HG02981 (cell line): ENCODE measurements around the gene SDF2L1.
"Not testable (repeated sequence)": the region's sequence is repeated elsewhere in the genome, so short reads cannot be mapped to it uniquely, and the experiment has no call there.

Experiments used
- ATAC-seq: cut with Tn5 transposase; IDR thresholded peaks from one replicate; pipeline ENCODE4 v1.9.1; 2021; ENCODE audit warnings: mild to moderate bottlenecking, moderate library complexity; ENCODE audit not compliant: unreplicated experiment

The SDF2L1 gene

GRCh38 chr22:21684492-21685163 lies 42.5 kb downstream of the SDF2L1 start:
- no peak for ATAC-seq

GRCh38 chr22:21685164-21685513 lies 43.0 kb downstream of the SDF2L1 start:
- no peak for ATAC-seq

GRCh38 chr22:21686193-21686608 lies 44.1 kb downstream of the SDF2L1 start:
- ATAC-seq, result no peak

GRCh38 chr22:21686634-21687393 lies 44.7 kb downstream of the SDF2L1 start:
- no peak for ATAC-seq

- no peak for ATAC-seq
Measured at GRCh38 chr22:21687685-21688259, 45.7 kb downstream of the SDF2L1 start.

- ATAC-seq, result no peak
Measured at GRCh38 chr22:21688341-21688705, 46.2 kb downstream of the SDF2L1 start.

GRCh38 chr22:21688706-21689381 lies 46.7 kb downstream of the SDF2L1 start:
- no peak for ATAC-seq

- ATAC-seq, result no peak
Measured at GRCh38 chr22:21690401-21690801, 48.3 kb downstream of the SDF2L1 start.

GRCh38 chr22:21691816-21692215 lies 49.7 kb downstream of the SDF2L1 start:
- no peak for ATAC-seq

- ATAC-seq, result not testable (repeated sequence)
Measured at GRCh38 chr22:21692856-21693255, 50.8 kb downstream of the SDF2L1 start.

- no peak for ATAC-seq
Measured at GRCh38 chr22:21693333-21693998, 51.4 kb downstream of the SDF2L1 start.
